Fibroblast of skin of scalp (primary cell): Measurements from ENCODE around the gene MKRN2OS.

Source experiments
- DNase-seq: peaks from one replicate; pipeline ENCODE4 v3.0.0-alpha.2; 2013

MKRN2OS gene

GRCh38 chr3:12512534-12513118, 32.7 kb downstream of the MKRN2OS start:
- no peak for DNase-seq

- DNase-seq: peak; percentile 13
Observed at GRCh38 chr3:12509466-12509865, 35.8 kb downstream of the MKRN2OS start.

DNA sequence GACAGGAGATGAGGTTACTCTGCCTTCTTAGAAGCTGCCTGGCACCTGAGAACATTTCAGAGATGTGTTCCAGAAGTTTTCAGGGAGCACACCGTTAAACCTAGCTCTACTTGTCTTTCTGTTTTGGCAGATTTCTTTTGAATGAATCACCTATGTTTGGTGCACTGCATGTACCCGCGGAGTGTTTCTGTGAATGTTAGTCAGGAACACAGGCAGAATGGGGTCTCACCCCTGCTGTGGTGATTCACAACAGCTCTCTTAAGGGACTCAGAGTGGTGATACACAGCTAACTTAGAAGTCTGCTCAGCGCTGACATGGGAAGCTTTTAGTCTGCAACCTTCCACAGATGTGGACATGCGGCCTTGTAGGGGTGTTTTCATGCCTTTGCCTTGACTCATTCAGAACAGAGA, 37.0 kb downstream of the MKRN2OS start:
- DNase-seq: peak; percentile 98

- peak; percentile 75 for DNase-seq
Observed at GRCh38 chr3:12507591-12508281, 37.6 kb downstream of the MKRN2OS start.

GRCh38 chr3:12506201-12506709, 39.0 kb downstream of the MKRN2OS start:
- no peak for DNase-seq

GRCh38 chr3:12503126-12503957, 42.0 kb downstream of the MKRN2OS start:
- no peak for DNase-seq

GRCh38 chr3:12501360-12502020, 43.8 kb downstream of the MKRN2OS start:
- no peak for DNase-seq

GRCh38 chr3:12499474-12499873, 45.8 kb downstream of the MKRN2OS start:
- DNase-seq: no peak

DNA sequence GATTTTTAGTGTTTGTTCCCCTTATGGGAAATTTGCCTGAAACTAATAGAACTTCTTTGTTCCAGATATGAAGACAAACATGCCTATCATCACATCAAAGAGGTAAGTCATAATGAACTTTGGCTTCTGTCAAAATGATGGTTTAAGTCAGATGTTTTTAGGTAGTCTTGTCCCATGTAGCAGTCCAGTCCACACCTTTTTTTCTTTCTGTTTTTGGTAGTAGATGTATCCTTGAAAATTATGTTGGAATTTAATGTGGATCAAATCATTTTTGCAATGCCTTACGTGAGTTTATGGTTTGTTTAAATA, 48.9 kb downstream of the MKRN2OS start:
- DNase-seq: no peak

DNA sequence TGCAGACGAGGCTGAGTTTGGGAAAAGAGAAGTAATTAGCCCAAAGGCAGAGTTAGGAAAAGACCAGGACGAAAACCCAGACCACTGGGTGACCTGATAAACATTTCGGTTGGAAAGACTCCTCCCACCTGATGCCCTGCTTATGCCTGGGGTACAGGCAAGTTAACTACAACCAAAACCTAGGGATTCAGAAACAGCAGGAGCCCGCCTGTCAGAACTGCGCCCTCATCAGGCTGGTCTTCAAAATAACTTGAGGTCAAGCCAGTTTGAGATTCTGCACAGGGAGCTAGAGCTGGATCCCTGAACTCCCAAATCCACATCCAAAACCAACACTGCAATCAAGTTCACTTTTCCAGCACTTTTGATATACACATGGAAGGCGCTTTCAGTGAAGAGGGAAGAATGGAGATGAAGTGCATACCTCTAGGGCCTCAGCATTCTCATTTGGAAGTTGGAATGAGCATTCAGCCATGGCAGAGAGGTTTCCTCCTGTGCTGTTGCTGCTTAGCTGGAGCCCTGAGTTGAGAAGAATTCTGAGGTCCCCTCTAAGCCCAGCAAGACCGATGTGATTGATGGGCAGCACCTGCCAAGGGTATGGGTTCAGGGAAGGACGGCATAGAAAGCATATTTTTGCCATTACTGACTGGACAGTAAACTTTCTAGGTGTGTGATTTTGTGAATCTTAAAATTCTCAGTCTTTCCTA, 49.4 kb downstream of the MKRN2OS start:
- no peak for DNase-seq

DNA sequence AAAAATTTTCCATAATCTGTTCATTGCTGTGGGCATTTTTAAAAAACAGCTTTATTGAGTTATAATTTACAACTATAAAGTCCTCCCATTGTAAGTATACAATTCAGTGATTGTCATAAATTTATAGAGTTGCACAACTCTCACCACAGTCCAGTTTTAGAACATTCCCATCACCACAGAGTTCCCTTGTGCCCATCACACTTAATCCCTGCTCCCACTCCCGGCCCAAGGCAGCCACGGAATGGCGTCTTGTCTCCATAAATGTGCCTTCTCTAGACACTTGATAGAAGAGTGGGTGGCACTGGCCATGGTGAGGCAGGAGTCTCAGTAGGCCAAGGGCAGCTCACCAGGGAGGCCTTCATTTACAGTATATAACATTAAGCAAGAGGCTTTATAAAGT, 54.8 kb downstream of the MKRN2OS start:
- DNase-seq: no peak

- DNase-seq: peak; percentile 80
Observed at GRCh38 chr3:12489832-12490231, 55.5 kb downstream of the MKRN2OS start.
